HuH-7 (cell line): Measurements from ENCODE around the gene GOLGA8F.
"Not testable (repeated sequence)": the region's sequence is repeated elsewhere in the genome, so short reads cannot be mapped to it uniquely, and the experiment has no call there.

ENCODE experiments used
- DNase-seq: peaks from one replicate; pipeline ENCODE4 v3.0.0; 2011; ENCODE audit warnings: low spot score

Gene GOLGA8F, protein sequence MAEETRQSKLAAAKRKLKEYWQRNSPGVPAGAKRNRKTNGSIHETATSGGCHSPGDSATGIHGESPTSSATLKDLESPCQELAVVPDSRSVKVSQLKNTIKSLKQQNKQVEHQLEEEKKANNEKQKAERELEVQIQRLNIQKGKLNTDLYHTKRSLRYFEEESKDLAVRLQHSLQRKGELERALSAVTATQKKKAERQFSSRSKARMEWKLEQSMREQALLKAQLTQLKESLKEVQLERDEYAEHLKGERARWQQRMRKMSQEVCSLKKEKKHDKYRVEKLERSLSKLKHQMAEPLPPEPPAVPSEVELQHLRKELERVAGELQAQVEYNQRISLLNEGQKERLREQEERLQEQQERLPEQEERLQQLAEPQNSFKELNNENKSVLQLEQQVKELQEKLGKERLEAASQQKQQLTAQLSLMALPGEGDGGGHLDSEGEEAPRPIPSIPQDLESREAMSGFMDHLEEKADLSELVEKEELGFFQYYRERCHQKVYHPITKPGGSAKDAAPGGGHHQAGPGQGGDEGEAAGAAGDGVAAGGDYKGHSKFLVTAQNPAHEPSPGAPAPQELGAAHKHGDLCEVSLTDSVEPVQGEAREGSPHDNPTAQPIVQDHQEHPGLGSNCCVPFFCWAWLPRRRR

DNA sequence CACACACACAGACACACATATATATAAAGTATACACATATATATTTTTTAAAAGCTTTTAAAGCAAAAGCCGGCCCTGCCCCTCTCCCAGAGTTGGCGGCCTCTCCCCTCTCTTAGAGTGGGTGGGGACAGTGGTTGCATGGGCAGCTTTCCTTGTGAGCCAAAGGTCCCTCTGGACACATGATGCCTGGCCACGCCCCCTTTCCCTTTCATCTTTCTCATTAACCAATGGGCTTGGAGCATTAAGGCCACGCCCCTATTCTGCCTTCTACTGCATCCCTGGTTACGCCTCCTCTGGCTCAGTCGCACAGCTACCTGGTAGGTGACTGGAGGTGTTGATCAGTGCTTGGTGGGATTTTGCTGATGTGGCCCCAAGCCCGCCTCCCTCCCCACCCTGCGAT is at the start of gene GOLGA8F:
TSS of gene GOLGA8F (plus strand) at position 301 of the 400 bp plus-strand sequence. CDS start at position 399, 98 bp downstream.
- not testable (repeated sequence) for DNase-seq

DNA sequence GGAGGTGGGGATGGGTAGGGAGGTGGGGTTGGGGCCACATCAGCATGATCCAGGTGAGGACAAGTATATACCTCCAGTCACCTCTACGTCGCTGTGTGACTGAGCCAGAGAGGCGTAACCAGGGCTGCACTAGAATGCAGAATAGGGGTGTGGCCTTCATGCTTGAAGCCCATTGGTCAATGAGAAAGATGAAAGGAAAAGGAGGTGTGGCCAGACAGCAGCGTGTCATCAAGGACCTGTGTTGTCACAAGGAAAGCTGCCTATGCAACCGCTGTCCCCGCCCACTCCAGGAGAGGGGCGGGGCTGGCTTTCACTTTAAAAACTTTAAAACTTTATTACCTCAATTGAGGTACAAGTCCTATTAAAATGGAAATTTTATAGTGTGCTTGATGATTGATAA is 20.5 kb upstream of the GOLGA8F start, which contains the start of gene GOLGA6L24:
TSS of gene GOLGA6L24 (minus strand) at position 101 of the 400 bp plus-strand sequence. CDS start at position 40, 61 bp downstream.
- DNase-seq: not testable (repeated sequence)

DNA sequence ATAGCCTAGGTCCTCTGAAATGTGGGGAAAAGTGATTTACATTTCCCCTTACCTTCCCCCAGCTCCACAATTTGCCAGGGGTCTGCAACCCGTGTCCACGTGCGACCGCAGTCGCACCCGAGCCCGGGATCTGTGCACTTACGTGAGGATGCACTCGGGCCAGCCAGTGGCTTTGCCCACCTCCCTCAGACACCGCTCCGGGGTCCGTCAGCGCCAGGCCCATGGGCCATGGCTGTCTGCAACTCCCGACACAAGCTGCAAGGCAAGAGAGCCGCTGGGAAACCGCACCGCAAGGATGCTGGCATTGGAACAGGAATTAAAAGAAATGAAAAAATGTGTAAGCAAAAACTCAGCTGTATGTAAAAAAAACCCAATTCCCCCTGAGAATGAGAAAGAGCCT is 13.0 kb upstream of the GOLGA8F start:
- DNase-seq: not testable (repeated sequence)

DNA sequence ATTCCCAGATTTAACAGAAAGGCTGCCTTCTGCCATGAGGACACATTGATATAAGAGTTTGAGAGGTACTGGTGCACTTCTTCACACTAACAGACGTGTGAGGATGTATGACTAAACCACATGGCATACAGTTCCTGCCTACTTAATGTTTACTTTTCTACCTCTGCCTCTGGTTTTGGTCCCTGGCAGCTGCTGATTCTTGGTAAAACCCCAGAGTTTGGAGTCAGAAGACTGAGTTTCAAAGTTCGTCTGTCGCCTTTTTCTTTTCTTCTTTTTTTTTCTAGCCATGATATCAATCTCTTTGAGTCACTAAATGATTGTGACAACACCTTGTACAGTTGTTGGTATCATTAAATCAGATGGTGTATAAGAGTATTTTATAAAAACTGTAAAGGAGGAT is 1.6 kb downstream of the GOLGA8F start:
- DNase-seq: not testable (repeated sequence)

DNA sequence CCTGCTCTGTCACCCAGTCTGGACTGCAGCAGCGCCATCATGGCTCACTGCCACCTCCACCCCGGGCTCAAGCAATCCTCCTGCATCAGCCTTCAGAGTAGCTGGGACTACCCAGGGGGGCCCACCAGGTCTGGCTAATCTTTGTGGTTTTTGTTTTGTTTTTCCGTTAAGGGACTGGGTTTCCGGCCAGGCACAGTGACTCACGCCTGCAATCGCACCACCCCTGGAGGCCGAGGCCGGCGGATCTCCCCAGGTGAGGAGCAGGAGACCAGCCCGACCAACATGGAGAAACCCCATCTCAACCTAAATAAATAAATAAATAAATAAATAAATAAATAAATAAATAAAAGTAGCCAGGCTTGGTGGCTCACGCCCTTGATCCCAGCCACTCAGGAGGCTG is 17.6 kb downstream of the GOLGA8F start:
- DNase-seq: not testable (repeated sequence)

DNA sequence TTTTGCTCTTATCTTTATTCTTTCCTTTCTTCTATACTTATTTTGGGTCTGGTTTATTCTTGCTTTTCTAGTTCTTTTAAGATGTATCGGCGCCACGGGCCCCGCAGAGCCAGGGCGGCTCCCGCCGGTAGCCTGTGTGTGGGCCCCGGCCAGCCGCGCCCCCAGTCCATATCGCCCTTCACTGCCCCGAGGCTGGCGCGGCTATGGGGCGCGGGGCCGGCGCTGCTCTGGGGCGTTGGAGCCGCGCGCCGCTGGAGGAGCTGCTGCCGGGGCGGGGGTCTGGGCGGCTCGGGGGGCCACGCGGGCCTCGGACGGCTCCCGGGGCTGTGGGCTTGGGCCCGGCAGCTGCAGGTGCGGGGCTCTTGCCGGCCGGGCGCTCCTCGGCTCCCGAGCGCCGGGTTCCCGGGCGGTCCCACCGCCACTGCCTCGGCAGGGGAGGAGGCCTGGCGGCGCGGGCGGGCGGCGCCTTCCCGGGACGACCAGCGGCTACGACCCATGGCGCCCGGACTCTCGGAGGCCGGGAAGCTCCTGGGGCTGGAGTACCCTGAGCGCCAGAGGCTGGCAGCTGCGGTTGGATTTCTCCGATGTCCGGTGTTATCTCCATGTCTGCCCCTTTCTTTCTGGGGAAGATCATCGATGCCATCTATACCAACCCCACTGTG is 24.4 kb downstream of the GOLGA8F start:
- not testable (repeated sequence) for DNase-seq

DNA sequence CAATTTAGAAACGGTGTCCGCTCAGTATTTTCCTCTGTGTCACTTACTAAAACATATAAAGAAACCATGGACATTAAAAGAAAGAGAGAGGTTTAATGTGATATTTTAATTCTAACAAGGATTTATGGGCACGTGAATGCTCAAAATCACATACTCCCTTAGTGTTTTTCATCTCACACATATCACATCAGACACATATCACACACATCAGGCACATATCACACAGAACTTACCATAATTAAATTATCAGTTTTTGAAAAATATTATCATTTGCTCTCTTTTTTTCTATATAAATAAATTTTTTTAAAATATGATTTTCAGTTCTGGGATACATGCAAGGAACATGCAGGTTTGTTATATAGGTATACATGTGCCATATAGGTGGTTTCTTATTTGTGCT is 42.0 kb downstream of the GOLGA8F start:
- not testable (repeated sequence) for DNase-seq

DNA sequence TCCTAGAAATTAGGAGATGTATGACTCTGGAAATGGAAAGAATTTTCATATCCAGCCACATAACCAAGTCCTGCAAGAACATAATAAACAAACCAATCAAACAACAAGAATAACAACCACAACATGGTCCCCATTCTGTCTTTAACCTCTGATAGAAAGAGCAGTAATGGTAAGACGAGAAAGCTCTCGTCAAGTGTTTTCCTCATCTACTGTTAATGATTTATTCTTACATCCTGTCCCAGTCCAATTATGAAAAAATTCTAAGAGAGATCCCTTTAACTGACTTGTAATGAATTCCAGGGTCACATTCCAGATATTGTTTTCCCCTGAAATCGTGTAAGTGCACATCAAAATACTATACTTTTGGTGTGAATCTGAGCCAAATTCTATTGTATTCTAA is 57.1 kb downstream of the GOLGA8F start:
- DNase-seq: not testable (repeated sequence)
